ENCODE results near the gene CTIF. TPM values are rescaled to one million over a fixed set of nuclear protein-coding genes. Genes with fewer than 3 reads are reported as not detected.
A peak's percentile ranks its signal among the peaks of the same experiment; 100 is the strongest.

CTIF gene
- total RNA-seq, 1 donor, result 65.9 TPM

DNA sequence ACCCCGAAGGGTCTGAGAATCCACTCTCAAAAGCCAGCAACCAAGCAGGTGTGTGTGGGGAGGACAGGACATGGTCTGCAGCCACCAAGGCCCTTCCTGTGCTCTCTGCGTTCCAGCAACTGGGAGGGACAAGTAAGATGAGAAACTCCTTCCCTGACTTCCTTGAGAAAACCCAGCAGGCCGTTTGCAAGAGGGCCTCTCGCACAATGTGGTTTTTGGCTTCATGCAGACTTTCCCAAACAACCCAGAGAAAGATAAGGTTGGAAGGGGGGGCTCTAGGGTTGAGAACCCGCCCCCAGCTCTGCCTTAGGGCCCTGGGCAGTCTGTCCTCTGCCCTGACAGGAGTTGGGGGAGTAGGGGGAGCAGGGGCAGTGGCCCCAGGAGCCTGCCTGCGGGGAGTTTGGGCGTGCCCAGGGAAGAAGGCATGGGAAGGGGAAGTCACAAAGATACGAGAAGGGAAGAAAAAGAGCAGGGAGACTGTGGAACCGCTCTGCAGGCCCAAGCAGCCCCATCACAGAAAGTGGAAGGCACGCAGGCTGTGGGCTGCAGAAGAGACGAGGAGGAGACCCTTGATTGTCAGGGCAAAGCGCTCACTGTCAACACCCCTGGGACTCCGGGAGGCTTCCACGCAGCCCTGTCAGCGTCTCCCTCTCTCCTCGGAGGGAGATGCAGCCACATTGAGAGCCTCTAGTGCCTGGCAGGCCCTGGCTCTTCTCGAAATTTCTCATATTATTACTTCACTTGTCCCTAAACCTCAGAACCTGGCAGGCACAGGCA lies 312.2 kb downstream of the CTIF start:
- no peak overlapping the region for H3K4me2 ChIP-seq (ENCODE audit: insufficient read depth, low read length)
- H3K4me1 ChIP-seq (ENCODE audit: insufficient read depth, low read length), result peaks cover 54% of the 10 kb centered on the region
- TF ChIP-seq, protein P1, sequence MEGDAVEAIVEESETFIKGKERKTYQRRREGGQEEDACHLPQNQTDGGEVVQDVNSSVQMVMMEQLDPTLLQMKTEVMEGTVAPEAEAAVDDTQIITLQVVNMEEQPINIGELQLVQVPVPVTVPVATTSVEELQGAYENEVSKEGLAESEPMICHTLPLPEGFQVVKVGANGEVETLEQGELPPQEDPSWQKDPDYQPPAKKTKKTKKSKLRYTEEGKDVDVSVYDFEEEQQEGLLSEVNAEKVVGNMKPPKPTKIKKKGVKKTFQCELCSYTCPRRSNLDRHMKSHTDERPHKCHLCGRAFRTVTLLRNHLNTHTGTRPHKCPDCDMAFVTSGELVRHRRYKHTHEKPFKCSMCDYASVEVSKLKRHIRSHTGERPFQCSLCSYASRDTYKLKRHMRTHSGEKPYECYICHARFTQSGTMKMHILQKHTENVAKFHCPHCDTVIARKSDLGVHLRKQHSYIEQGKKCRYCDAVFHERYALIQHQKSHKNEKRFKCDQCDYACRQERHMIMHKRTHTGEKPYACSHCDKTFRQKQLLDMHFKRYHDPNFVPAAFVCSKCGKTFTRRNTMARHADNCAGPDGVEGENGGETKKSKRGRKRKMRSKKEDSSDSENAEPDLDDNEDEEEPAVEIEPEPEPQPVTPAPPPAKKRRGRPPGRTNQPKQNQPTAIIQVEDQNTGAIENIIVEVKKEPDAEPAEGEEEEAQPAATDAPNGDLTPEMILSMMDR (IDR thresholded peaks at IDR 0.05; ENCODE audit: extremely low read depth, low read depth, low read length), result no peak
- H3K36me3 ChIP-seq (ENCODE audit: insufficient read depth, low read length), result no peaks in the 10 kb centered on the region
- H2AFZ ChIP-seq (ENCODE audit: low read length), result no peak overlapping the region
- no peak overlapping the region for H3K4me3 ChIP-seq (ENCODE audit: insufficient read depth, low read length)
- peak; percentile 42 for DNase-seq (ENCODE audit: insufficient read length, low spot score, missing footprints)
- no peaks in the 10 kb centered on the region for H3K9me3 ChIP-seq (ENCODE audit: low read depth, low read length)
- H3K27me3 ChIP-seq (ENCODE audit: insufficient read depth, low read length), result no peaks in the 10 kb centered on the region
- no peaks in the 10 kb centered on the region for H3K79me2 ChIP-seq (ENCODE audit: insufficient read depth, low read length)
- H4K20me1 ChIP-seq (ENCODE audit: insufficient read depth, low read length), result no peaks in the 10 kb centered on the region
- H3K27ac ChIP-seq (ENCODE audit: low read depth, low read length), result peak overlapping the region; percentile 70

DNA sequence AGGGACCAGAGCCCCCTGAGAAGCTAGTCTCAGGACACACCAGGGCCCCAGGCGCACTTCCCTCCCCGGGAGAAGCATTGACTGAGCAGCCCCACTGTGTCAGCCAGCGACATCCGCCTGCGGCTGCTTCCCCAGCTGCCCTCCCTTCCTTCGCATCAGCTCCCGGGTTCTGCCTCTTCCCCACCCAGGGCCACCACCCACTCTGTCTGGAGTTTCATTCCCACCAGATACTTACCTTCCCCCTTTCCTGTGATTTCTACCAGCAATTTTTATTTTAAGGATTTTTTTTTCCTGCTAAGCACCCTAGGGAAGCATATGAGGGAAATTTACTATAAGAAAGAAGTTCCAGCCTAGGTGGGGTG lies 312.7 kb downstream of the CTIF start:
- TF ChIP-seq, protein P1 (IDR thresholded peaks at IDR 0.05; ENCODE audit: extremely low read depth, low read depth, low read length), result no peak
- peaks cover 54% of the 10 kb centered on the region for H3K4me1 ChIP-seq (ENCODE audit: insufficient read depth, low read length)
- H3K79me2 ChIP-seq (ENCODE audit: insufficient read depth, low read length), result no peaks in the 10 kb centered on the region

DNA sequence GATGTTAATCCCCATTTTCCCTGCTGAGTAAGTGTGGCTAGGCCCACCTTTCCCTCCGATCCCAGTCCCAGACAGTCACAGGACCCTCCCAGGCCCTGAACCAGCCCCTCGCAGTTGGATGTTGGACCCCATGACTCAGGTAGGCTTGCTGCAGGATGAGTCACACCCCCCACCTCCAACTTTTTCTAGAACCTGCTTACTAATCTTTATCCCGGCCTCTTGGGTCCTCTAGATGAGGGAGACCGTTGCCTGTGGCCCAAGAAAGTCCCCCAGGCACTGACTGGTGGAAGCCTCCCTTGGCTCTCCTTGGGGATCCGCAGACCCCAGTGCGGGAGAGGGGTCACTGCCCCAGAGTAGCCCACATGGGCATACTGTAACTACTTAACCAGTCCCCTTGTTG lies 313.5 kb downstream of the CTIF start:
- Histone ChIP-seq H3K4me2 (ENCODE audit: insufficient read depth, low read length) (no peak overlapping the region), H3K9me3 (ENCODE audit: low read depth, low read length) (no peaks in the 10 kb centered on the region), H3K27ac (ENCODE audit: low read depth, low read length) (peak overlapping the region; percentile 70), H3K79me2 (ENCODE audit: insufficient read depth, low read length) (no peaks in the 10 kb centered on the region), H4K20me1 (ENCODE audit: insufficient read depth, low read length) (no peaks in the 10 kb centered on the region), H3K4me3 (ENCODE audit: insufficient read depth, low read length) (no peak overlapping the region), H2AFZ (ENCODE audit: low read length) (no peak overlapping the region), H3K4me1 (ENCODE audit: insufficient read depth, low read length) (peaks cover 52% of the 10 kb centered on the region), H3K27me3 (ENCODE audit: insufficient read depth, low read length) (no peaks in the 10 kb centered on the region), H3K36me3 (ENCODE audit: insufficient read depth, low read length) (no peaks in the 10 kb centered on the region)
- peak; percentile 88 for DNase-seq (ENCODE audit: insufficient read length, low spot score, missing footprints)
- TF ChIP-seq, protein P1 (IDR thresholded peaks at IDR 0.05; ENCODE audit: extremely low read depth, low read depth, low read length), result no peak

More for the DNA sequence above, 312.7 kb downstream of the CTIF start:
- H3K27me3 ChIP-seq (ENCODE audit: insufficient read depth, low read length), result no peaks in the 10 kb centered on the region
- H3K4me3 ChIP-seq (ENCODE audit: insufficient read depth, low read length), result no peak overlapping the region
- no peaks in the 10 kb centered on the region for H3K9me3 ChIP-seq (ENCODE audit: low read depth, low read length)
- H3K36me3 ChIP-seq (ENCODE audit: insufficient read depth, low read length), result no peaks in the 10 kb centered on the region
- no peak overlapping the region for H3K4me2 ChIP-seq (ENCODE audit: insufficient read depth, low read length)
- H4K20me1 ChIP-seq (ENCODE audit: insufficient read depth, low read length), result no peaks in the 10 kb centered on the region
- H3K27ac ChIP-seq (ENCODE audit: low read depth, low read length), result peak overlapping the region; percentile 70
- peak; percentile 52 for DNase-seq (ENCODE audit: insufficient read length, low spot score, missing footprints)
- no peak overlapping the region for H2AFZ ChIP-seq (ENCODE audit: low read length)

DNA sequence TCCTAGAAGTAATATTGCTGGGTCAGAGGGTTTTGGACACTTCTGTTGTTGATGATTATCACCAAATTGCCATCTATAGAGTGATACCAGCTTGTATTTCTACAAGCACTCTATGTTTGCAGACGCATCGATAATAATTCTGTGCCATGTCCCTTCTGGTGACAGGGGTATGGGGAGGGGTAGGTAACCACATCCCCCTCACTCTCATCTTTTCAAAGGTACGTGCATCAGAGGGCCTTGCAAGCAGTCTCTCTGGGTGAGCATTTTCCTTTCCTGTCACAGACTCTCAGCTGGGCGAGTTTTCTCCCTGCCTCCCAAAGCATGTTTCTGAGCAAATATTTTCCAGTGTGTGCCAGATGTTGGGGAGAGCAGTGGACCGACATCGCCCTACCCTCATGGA lies 314.0 kb downstream of the CTIF start:
- H3K79me2 ChIP-seq (ENCODE audit: insufficient read depth, low read length), result no peaks in the 10 kb centered on the region
- DNase-seq (ENCODE audit: insufficient read length, low spot score, missing footprints), result peak; percentile 49
- no peak overlapping the region for H3K4me3 ChIP-seq (ENCODE audit: insufficient read depth, low read length)
- peaks cover 2% of the 10 kb centered on the region for H3K36me3 ChIP-seq (ENCODE audit: insufficient read depth, low read length)
- H2AFZ ChIP-seq (ENCODE audit: low read length), result no peak overlapping the region
- H3K9me3 ChIP-seq (ENCODE audit: low read depth, low read length), result no peaks in the 10 kb centered on the region
- H3K4me2 ChIP-seq (ENCODE audit: insufficient read depth, low read length), result no peak overlapping the region
- H4K20me1 ChIP-seq (ENCODE audit: insufficient read depth, low read length), result no peaks in the 10 kb centered on the region
- H3K27me3 ChIP-seq (ENCODE audit: insufficient read depth, low read length), result no peaks in the 10 kb centered on the region
- peaks cover 47% of the 10 kb centered on the region for H3K4me1 ChIP-seq (ENCODE audit: insufficient read depth, low read length)
- peak overlapping the region; percentile 70 for H3K27ac ChIP-seq (ENCODE audit: low read depth, low read length)
- TF ChIP-seq, protein P1 (IDR thresholded peaks at IDR 0.05; ENCODE audit: extremely low read depth, low read depth, low read length), result no peak
